Naive thymus-derived CD8-positive, alpha-beta T cell (primary cell): Measurements from ENCODE around the gene ANKRD6. TPM values are rescaled to one million over a fixed set of nuclear protein-coding genes. Genes with fewer than 3 reads are reported as not detected.

Source experiments
- ATAC-seq, 2 donors: fragments of 150-1000 bp; cut with Tn5 transposase in 1 of 2; sonication (Bioruptor Pico), chemical (Tn5 transposase) in 1 of 2; 1 replicate in 1 of 2; 2 replicates in 1 of 2; pipeline ENCODE4 v1.10.0; 2021; ENCODE audit warnings: mild to moderate bottlenecking in 2 of 2, moderate library complexity in 2 of 2
- POLR2A ChIA-PET: fragments of 350-600 bp; sonication (Branson Sonifier 250); formaldehyde crosslinking; loops from one replicate; lab custom pipeline; 2021; ENCODE audit warnings: antibody characterized with exemption; lab: Charles Lee
- DNase-seq, 10 donors: peaks; one replicate each; pipeline versions ENCODE4 v3.0.0 to v3.0.0-alpha.2; 2020 to 2022
- H3K27ac Mint-ChIP-seq, 10 donors: one replicate each; pipeline ENCODE4 v1.8.0; 2020 to 2022; ENCODE audit warnings: mild to moderate bottlenecking in 10 of 10, mixed read lengths in 10 of 10, moderate library complexity in 4 of 10, inconsistent platforms in 1 of 10
- H3K27me3 Mint-ChIP-seq, 5 donors: one replicate each; pipeline ENCODE4 v1.8.0; 2021 to 2022; ENCODE audit warnings: mixed read lengths in 5 of 5
- H3K36me3 Mint-ChIP-seq, 3 donors: one replicate each; pipeline ENCODE4 v1.8.0; 2020 to 2022; ENCODE audit warnings: mixed read lengths in 3 of 3, mild to moderate bottlenecking in 2 of 3, inconsistent platforms in 1 of 3
- H3K4me1 Mint-ChIP-seq, 4 donors: one replicate each; pipeline ENCODE4 v1.8.0; 2021 to 2022; ENCODE audit warnings: mixed read lengths in 4 of 4
- H3K4me3 Mint-ChIP-seq, 10 donors: one replicate each; pipeline ENCODE4 v1.8.0; 2020 to 2022; ENCODE audit warnings: mild to moderate bottlenecking in 10 of 10, mixed read lengths in 10 of 10, moderate library complexity in 6 of 10, inconsistent platforms in 1 of 10
- H3K9me3 Mint-ChIP-seq, 9 donors: one replicate each; pipeline ENCODE4 v1.8.0; 2020 to 2022; ENCODE audit warnings: mixed read lengths in 9 of 9, mild to moderate bottlenecking in 3 of 9, inconsistent platforms in 1 of 9, moderate library complexity in 1 of 9
- polyA plus RNA-seq, 3 donors: library from polyadenylated mRNA; unstranded; fragments of 300-500 nt; fragmentation: Illumina TruSeq; gene quantifications; one replicate each; pipeline ENCODE4 v1.2.3, GENCODE V29; 2021
- total RNA-seq, 8 experiments: library from RNA in 2 of 8; stranded (reverse) in 2 of 8; gene quantifications; one replicate each; pipeline ENCODE4 v1.2.3 and lab custom pipeline; 2021 to 2026

Gene ANKRD6
- total and polyA plus RNA-seq, 5 experiments from 2014 or later: 2.1 to 5.8 (median 3.1) TPM

DNA sequence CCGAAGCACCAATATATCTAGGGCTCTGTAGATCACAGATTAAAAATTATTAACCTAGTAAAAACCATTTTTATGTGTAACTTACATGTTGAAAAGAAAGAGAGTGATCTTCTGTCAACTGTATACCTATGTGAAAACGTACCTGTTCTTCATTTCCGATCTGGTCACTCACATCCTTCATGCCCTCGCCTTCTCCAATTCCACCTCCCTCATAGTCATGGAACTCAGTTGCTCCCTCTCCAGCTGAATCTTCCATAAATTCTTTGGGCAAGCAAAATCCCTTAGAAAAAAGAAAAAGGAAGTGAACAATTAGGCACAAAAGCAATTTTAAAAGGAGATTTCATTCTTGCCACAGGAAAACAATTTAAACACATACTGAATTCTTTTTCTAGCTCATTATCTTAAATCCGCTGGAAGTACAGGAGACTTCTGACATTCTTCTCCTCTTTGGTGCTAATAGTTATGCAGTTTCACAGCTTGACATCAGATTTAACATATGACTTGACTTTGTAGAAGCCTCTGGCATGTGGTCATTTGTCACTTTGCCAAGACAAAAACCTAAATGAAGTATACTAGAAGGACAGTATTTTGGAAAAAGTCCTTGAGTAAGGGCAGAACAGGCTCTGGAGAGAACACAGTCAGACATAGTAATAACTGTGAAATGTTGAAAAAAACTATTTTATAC lies 235.1 kb downstream of the ANKRD6 start:
- Mint-ChIP-seq H3K27me3 (no peaks in the 10 kb centered on the region), H3K4me1 (no peaks in the 10 kb centered on the region), H3K4me3 (no peak overlapping the region), H3K27ac (peak overlapping the region in 4 of 10 donors; percentile 36 to 85 (median 46)), H3K9me3 (no peaks in the 10 kb centered on the region), H3K36me3 (peaks cover 5 to 92% (median 25%) of the 10 kb centered on the region in 3 donors)
- ATAC-seq: no peak
- no peak for DNase-seq
- POLR2A ChIA-PET: interaction anchor here (0.6 kb wide), 1 partner anchor 63 kb away, joined by 5 read pairs; no protein-coding TSS in a partner anchor

DNA sequence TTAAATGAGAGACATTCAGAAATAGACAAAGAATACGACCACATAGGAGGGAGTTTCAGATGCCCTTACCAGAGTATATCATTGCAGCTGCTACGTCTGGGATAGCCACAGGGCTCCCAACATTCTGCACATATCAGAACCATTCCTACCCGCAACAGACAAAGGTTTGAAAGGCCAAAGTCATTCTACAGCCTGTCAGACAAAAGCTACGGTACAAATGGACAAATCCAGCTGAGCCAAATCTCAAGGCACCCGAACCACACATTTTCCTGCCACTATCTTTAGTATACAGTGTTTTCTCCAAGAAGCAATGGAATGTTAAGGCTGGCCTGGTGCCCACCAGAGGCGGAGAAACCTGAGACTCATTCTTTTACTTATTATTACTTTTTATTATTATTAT lies 236.1 kb downstream of the ANKRD6 start:
- DNase-seq (no peak), ATAC-seq (no peak)
- Mint-ChIP-seq H3K4me1 (no peaks in the 10 kb centered on the region), H3K9me3 (no peaks in the 10 kb centered on the region), H3K27me3 (no peaks in the 10 kb centered on the region), H3K4me3 (no peak overlapping the region), H3K36me3 (peaks cover 5 to 91% (median 29%) of the 10 kb centered on the region in 3 donors), H3K27ac (peak overlapping the region in 1 of 10 donors; percentile 8)
- POLR2A ChIA-PET: no interaction called here

DNA sequence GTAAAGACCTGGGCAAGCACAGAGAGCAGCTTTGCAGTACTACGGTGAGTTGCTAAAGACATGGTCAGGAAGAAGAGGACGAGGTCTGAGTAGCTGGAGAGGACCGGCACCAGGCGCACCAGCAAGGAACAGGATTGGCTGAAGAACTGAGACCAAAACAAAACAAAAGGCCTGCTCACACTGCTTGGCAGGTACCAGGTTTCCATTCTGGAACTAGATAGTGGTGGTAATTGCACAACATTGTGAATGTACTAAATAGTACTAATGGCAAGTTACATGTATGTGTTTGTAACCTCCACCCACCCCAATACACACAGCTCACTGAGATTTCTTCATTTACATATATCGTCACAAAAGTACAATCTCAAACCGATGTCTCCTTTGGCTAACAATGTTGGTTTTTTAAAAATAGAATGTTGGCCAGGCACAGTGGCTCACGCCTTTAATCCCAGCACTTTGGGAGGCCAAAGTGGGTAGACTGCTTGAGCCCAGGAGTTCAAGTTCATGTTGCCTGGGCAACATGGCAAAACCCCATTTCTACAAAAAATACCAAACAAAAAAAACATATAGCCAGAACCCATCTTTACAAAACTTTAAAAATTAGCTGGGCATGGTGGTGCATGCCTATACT lies 238.1 kb downstream of the ANKRD6 start:
- ATAC-seq (no peak), DNase-seq (no peak)
- Mint-ChIP-seq H3K9me3 (no peaks in the 10 kb centered on the region), H3K36me3 (peaks cover 8 to 92% (median 29%) of the 10 kb centered on the region in 3 donors), H3K27ac (no peak overlapping the region), H3K4me1 (no peaks in the 10 kb centered on the region), H3K4me3 (no peak overlapping the region), H3K27me3 (no peaks in the 10 kb centered on the region)
- POLR2A ChIA-PET: no interaction called here

DNA sequence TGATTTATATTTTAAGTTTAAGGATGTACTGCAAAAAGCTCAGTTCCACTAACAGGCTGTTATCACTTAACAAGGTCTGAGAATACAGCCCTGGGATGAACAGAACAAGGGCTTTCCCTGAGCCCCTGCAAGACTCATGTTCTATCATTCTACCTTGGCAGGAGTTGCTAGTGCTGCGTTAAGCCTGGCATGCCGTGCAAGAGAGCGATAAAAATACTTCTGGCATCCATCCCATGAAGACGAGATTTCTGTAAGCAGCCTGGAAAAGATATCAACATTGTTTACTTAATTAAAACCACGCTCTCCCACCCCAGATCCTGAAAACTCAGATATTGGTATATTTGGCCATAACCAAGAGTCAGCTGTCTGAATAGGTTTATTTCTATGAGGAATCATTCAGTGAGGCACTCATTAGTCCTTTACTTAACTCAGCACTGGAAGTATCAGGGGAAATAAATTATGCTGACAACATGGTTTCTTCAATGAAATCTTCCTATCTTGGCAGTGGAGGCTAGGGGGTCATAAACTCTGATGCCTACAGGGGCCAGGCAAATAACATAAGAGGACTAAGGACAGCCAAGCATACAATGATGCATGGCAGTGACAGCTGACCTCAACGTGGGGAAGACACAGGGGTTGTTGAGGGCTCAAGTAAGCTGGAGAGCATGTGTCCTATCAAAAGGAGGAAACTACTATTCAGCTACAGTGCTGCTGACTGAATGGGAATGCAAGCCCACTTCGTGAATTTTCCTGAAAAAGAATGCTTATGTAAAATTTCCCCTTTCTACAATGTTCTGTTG lies 243.2 kb downstream of the ANKRD6 start:
- H3K36me3 Mint-ChIP-seq: peaks cover 12 to 92% (median 22%) of the 10 kb centered on the region in 3 donors
- no peaks in the 10 kb centered on the region for H3K4me1 Mint-ChIP-seq
- peak overlapping the region in 1 of 10 donors; percentile 63 for H3K27ac Mint-ChIP-seq
- DNase-seq: no peak
- no peaks in the 10 kb centered on the region for H3K9me3 Mint-ChIP-seq
- POLR2A ChIA-PET: no interaction called here
- no peaks in the 10 kb centered on the region for H3K27me3 Mint-ChIP-seq
- ATAC-seq: no peak
- no peak overlapping the region for H3K4me3 Mint-ChIP-seq

DNA sequence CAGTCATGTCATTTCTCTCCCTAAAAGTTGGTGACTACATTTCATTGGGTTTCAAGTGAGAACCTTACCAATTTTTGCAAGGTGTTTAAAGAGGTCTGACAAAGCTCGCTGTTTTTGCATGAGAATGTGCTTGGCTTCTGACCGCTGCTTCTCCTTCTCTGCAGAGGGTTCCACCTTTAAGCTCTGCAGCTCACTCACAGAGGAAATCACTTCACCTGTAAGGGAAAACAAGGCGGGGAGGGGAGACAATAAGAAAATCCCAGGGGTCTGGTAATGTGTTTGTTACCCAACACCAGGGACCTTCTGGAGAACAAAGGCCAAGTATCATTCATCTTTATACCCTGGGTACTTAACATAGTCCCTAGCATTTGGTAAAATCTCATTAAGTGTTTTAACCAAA lies 245.6 kb downstream of the ANKRD6 start:
- Mint-ChIP-seq H3K9me3 (no peaks in the 10 kb centered on the region), H3K36me3 (peaks cover 12 to 93% (median 22%) of the 10 kb centered on the region in 3 donors), H3K27me3 (no peaks in the 10 kb centered on the region), H3K27ac (no peak overlapping the region), H3K4me1 (no peaks in the 10 kb centered on the region), H3K4me3 (no peak overlapping the region)
- POLR2A ChIA-PET: interaction anchor here (0.6 kb wide), 1 partner anchor 704 kb away, joined by 3 read pairs; no protein-coding TSS in a partner anchor
- no peak for ATAC-seq
- no peak for DNase-seq

DNA sequence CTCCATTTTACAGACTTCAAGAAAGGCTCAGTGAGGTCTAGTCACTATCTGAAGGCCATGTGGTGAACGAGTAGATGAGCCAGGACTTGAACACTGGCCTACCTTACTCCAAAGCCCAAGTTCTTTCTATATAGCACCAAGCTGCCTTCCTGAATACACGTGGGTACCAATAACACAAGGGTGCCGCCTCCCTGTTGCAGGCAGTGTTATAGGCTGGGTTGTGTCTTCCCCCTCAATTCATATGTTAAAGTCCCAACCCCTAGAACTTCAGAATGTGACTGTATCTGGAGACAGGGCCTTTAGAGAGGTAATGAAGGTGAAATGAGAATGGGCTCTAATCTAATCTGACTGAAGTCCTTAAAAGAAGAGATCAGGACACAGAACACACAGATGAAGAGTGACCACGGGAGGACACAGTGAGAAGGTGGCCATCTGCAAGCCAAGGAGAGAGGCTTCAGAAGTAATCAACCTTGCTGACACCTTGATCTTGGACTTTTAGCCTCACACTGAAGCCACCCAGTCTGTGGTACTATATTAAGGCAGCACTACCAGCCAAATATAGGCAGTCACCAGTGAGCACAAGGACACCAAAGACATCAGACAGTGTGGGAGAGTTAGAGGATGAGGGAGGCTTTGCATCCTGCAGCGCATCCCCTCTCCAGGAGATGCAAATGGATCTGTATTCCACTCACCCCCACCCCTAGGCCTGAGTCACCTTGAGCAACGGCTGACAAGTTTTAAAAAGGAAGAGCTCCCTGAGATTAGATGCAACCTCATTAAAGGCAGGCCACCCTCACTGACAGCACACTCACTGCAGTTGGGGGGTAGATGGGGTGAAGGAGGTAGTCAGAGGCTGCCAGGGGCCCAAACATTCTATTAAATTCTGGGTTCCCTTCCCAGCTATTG lies 246.5 kb downstream of the ANKRD6 start:
- peak overlapping the region in 1 of 10 donors; percentile 39 for H3K27ac Mint-ChIP-seq
- peaks cover 12 to 94% (median 21%) of the 10 kb centered on the region in 3 donors for H3K36me3 Mint-ChIP-seq
- H3K4me1 Mint-ChIP-seq: no peaks in the 10 kb centered on the region
- DNase-seq: no peak
- H3K27me3 Mint-ChIP-seq: no peaks in the 10 kb centered on the region
- H3K4me3 Mint-ChIP-seq: no peak overlapping the region
- no peak for ATAC-seq
- POLR2A ChIA-PET: interaction anchor here (0.6 kb wide), 1 partner anchor 703 kb away, joined by 3 read pairs; no protein-coding TSS in a partner anchor
- H3K9me3 Mint-ChIP-seq: no peaks in the 10 kb centered on the region

DNA sequence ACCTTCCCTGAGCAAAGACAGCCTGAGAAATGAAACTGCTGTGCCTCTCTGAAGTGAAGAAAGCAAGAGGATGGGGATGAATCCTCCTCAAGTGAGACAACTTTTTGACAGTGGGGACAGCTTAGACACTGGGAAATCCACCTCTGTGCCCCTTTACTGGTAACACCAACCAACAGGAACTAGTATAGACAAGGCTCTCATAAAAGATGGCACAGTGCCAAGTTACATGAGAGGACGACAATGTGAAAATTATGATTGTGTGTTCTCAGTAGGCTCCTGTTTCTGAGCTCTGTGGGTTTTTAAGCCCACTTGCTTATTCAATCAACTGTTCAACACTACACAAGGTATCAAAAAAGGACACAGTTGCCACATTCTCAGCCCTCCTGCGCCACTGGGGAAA lies 247.2 kb downstream of the ANKRD6 start:
- ATAC-seq (no peak), DNase-seq (no peak)
- H3K27ac Mint-ChIP-seq: peak overlapping the region in 1 of 10 donors; percentile 40
- peaks cover 12 to 94% (median 21%) of the 10 kb centered on the region in 3 donors for H3K36me3 Mint-ChIP-seq
- H3K4me1 Mint-ChIP-seq: no peaks in the 10 kb centered on the region
- no peaks in the 10 kb centered on the region for H3K27me3 Mint-ChIP-seq
- H3K4me3 Mint-ChIP-seq: no peak overlapping the region
- H3K9me3 Mint-ChIP-seq: no peaks in the 10 kb centered on the region
- POLR2A ChIA-PET: no interaction called here

DNA sequence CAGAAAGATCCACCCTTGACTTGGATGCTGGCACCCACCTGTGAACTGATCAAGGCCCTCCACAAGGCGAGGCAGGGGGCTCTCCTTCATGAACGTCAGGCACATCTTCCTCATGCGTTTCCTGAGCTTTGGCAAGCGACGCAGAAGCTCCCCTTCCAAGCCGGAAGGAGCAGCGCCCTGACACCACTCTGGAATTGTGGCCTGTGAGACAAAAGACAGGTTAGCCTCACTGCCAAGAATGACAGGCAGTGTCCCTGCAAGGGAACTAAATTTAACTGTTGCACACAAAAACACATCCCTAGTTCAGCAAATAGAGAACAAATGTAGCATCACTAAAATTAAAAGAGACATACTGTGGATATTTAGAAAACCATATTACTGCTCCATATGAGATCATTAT lies 247.6 kb downstream of the ANKRD6 start:
- H3K4me1 Mint-ChIP-seq: no peaks in the 10 kb centered on the region
- no peak for DNase-seq
- no peaks in the 10 kb centered on the region for H3K27me3 Mint-ChIP-seq
- no peak for ATAC-seq
- H3K4me3 Mint-ChIP-seq: no peak overlapping the region
- no peaks in the 10 kb centered on the region for H3K9me3 Mint-ChIP-seq
- peaks cover 12 to 94% (median 21%) of the 10 kb centered on the region in 3 donors for H3K36me3 Mint-ChIP-seq
- POLR2A ChIA-PET: no interaction called here
- peak overlapping the region in 1 of 10 donors; percentile 7 for H3K27ac Mint-ChIP-seq

DNA sequence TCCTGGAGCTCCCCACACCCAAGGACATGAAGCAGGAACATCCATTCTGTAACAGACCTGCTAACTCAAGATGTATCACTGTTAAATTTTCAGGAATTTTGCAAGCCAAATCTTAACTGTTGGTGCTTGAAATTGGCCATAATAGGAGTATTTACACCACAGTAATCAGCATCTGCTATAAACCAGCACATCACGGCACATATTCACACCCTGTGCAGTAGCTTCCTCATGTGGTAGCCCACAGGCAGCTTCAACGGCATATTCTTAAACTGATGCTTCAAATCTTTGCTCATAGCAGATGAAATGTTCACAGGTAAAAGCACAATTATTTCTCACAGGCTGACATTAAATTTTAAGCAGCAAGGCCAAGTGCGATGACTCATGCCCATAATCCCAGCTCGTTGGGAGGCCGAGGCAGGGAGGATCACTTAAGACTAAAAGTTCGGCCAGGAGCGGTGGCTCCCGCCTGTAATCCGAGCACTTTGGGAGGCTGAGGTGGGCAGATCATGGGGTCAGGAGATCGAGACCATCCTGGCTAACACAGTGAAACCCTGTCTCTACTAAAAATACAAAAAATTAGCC lies 249.1 kb downstream of the ANKRD6 start:
- ATAC-seq: no peak
- H3K27ac Mint-ChIP-seq: no peak overlapping the region
- H3K4me3 Mint-ChIP-seq: no peak overlapping the region
- POLR2A ChIA-PET: interaction anchor here (0.7 kb wide), 1 partner anchor 905 kb away, joined by 3 read pairs; the partner anchor contains the start of gene MAP3K7
- peaks cover 0 to 93% (median 24%) of the 10 kb centered on the region in 3 donors for H3K36me3 Mint-ChIP-seq
- H3K9me3 Mint-ChIP-seq: no peaks in the 10 kb centered on the region
- no peak for DNase-seq
- H3K27me3 Mint-ChIP-seq: no peaks in the 10 kb centered on the region
- no peaks in the 10 kb centered on the region for H3K4me1 Mint-ChIP-seq

DNA sequence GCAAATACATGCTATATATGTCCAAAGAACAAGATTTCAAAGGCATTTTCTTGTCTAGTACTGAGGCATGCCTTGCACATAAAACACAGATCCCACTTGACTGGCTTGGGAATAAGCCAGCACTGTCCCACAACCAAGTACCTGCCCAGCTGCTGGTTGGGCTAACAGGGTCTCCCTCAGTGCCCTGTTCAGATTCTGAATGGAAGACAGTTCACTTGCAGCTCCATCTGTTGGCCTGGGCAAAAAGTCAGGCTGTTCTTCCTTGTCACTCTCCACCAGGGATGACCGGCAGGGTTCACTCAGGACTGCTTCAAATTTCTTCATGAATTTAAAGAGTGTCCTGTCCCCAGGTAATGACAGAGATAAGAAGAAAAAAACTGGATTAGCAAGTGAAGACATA lies 250.0 kb downstream of the ANKRD6 start:
- ATAC-seq (no peak), DNase-seq (no peak)
- POLR2A ChIA-PET: no interaction called here
- Mint-ChIP-seq H3K27ac (no peak overlapping the region), H3K27me3 (no peaks in the 10 kb centered on the region), H3K36me3 (peaks cover 0 to 93% (median 30%) of the 10 kb centered on the region in 3 donors), H3K9me3 (no peaks in the 10 kb centered on the region), H3K4me1 (no peaks in the 10 kb centered on the region), H3K4me3 (no peak overlapping the region)
